ENCODE data around the gene SPDYE1.
"Not testable (repeated sequence)": the region's sequence is repeated elsewhere in the genome, so short reads cannot be mapped to it uniquely, and the experiment has no call there.

Gene SPDYE1

DNA sequence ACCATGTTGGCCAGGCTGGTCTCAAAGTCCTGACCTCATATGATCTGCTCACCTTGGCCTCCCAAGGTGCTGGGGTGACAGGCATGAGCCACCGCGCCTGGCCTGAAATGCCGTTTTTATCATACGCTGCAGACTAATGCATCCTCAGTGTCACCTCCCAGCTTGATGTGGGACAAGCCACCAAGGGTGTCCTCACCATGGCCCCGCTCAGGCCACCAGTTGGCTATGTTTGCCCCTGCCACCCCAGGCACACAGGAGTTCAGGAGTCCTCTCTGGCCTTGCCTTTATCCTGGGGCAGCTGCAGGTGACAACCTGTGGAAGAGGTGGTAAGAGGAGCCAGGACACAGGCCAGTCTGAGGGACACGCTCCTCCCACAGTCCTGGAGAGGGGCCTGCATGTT lies 3.0 kb upstream of the SPDYE1 start:
- DNase-seq = not testable (repeated sequence)

DNA sequence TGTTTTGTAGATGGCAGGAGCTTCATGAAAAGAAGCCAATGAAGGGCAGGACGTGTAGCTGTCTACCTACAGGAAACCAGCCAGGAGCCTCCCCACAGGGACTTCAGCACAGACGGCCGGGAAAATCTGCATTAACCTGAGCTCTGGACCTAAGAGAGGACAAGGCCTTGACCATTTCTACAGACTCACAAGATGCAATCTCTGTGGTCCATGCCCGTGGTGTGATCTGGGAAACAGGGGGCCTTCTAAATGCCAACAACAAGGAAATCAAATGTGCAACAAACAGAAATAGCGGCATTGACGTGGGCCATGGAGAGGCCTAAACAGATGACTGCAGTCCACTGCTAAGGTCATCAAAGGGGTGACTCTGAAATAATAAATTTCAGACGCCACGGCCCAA lies 14.4 kb downstream of the SPDYE1 start:
- not testable (repeated sequence) for DNase-seq

GRCh38 chr7:44015090-44015489 lies 17.4 kb downstream of the SPDYE1 start:
- DNase-seq = not testable (repeated sequence)

- peak; percentile 98 to 100 for DNase-seq
These were observed 21.4 kb downstream of the SPDYE1 start for GRCh38 chr7:44018857-44019807.

- not testable (repeated sequence) for DNase-seq
These were observed 22.1 kb downstream of the SPDYE1 start for GRCh38 chr7:44019825-44020224.

- not testable (repeated sequence) for DNase-seq
These were observed 24.4 kb downstream of the SPDYE1 start for GRCh38 chr7:44022069-44022468.

- DNase-seq = not testable (repeated sequence)
These were observed 25.2 kb downstream of the SPDYE1 start for GRCh38 chr7:44022796-44023467.

GRCh38 chr7:44029433-44029832 lies 31.7 kb downstream of the SPDYE1 start:
- not testable (repeated sequence) for DNase-seq

DNA sequence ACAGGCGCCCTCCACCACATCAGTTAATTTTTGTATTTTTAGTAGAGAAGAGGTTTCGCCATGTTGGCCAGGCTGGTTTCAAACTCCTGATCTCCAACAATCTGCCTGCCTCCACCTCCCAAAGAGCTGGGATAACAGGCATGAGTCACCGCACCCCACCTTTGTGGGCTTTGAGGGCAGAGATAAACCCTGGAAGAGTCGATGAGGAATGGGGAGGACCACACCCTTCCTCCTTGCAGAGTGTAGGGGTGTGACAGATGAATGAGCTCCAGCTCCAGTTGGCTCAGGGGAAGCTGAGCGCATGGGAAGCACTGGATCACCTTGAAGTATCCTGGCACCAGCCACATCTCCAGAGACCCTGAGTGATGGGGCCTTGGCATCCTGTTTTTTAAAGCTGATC lies 32.3 kb downstream of the SPDYE1 start:
- DNase-seq = not testable (repeated sequence)

DNA sequence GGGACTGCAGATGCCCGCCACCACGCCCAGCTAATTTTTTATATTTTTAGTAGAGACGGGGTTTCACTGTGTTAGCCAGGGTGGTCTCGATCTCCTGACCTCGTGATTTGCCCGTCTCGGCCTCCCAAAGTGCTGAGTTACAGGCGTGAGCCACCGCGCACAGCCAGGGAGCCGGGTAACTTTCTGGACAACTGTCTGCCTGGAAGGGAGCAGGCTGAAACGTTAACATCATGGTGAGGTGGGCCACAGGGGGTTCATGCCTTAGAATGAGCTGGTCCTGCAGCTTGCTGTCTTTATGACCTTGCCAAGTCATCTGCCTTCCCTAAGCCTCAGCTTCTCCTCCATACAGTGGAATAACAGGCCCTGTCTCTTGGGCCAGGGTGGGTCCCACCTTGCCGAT lies 33.6 kb downstream of the SPDYE1 start:
- not testable (repeated sequence) for DNase-seq

- DNase-seq = not testable (repeated sequence)
These were observed 34.3 kb downstream of the SPDYE1 start for GRCh38 chr7:44032031-44032430.

DNA sequence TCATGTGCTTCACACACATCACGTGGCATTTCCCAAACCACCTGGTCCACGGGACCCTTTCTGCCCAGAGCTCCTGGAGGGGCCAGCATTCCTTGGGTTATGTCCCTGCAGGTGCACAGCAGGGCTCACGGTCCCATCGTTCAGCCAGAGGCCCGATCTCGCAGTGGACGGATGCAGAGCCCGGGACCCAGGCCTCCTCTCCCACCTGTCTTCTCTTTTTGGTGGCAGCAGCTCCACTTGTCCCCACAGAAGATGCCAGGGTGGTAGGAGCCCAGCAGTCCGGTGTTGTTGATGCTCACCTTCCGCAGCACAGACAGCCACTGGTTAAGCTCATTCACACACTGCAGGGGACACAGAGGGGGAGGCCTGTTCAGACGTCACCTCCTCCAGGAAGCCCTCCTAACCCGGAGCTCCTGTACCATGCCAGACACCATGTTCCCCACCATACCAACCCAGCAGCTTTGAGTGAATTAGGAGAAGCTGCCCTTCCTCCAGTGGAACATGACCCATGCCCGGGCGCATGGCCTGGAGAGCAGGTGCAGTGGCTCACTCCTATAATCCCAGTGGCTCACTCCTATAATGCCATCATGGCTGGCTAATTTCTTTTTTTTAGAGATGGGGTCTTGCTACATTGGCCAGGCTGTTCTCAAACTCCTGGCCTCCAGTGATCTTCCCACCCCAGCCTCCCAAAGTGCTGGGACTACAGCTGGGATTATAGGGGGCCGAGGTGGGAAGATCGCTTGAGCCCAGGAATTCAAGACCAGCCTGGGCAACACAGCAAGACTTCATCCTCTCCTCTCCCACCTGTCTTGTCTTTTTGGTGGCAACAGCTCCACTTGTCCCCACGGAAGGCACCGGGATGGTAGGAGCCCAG lies 36.5 kb downstream of the SPDYE1 start:
- DNase-seq = not testable (repeated sequence)

DNA sequence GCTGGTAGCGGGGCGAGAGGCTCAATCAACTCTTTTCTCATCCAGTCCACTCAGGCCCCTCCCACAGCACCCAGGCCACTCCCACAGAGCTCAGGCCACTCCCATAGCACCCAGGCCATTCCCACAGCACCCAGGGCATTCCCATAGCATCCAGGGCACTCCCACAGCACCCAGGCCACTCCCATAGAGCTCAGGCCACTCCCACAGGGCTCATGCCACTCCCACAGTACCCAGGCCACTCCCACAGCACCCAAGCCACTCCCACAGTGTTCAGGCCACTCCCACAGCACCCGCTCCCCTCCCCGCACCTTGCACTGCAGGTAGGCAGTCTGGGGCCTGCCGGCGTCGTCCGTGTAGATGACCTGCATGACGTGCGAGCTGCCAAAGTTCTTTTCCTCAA lies 38.7 kb downstream of the SPDYE1 start:
- DNase-seq = peak; percentile 46 to 60

DNA sequence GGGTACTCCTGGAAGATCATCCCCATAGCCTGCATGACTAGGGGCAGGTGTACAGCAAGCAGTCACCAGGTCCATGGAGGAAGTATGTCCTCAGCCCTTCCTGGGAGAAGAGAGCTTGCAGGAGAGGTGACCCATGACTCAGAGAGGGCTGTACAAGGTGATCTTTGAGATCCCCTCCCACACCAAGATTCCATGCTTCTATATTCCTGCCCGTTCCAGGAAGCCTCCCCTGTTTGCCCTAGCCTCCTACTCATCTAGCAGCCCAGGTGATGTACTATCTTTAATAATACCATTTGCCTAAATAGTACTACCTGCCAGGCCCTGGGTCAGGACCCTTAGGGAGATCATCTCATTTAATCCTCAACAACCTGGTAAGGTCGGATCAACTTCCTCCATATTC lies 40.3 kb downstream of the SPDYE1 start:
- not testable (repeated sequence) for DNase-seq

GRCh38 chr7:44038553-44038952 lies 40.9 kb downstream of the SPDYE1 start:
- not testable (repeated sequence) for DNase-seq

- peak; percentile 91 to 93 for DNase-seq
These were observed 41.4 kb downstream of the SPDYE1 start for GRCh38 chr7:44038961-44039558.

DNA sequence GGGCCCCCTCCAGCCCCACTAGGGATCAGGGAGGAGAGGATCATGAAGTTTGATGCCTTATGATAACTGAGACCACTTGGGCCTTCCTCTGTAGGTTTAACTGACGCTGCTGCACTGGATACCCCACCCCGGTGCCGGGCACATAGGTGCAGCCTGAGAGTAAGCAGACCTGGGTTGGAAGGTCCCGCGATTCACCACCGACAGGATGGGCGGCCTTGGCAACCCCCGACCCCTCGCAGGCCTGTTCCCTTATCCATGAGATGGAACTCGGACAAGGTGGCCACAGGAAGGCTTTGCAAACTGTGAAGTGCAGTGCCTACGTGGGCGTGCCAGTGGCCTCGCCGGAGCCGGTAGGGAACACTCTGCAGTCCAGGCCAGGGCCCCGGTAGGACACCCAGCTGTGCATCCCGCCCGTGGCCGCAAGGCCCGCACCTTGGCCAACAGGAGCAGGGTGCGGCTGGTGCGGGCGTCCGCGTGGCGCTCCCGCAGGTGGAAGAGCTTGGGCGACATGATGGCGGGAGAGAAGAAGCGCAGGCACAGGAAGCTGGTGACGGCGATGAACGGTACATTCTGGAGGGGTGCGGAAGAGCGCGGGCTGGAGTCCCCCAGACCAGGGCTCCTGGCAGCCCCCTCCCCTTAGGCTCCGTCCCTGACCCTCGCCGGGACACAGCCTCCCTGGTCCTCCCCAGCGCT lies 42.2 kb downstream of the SPDYE1 start:
- DNase-seq = not testable (repeated sequence)

DNA sequence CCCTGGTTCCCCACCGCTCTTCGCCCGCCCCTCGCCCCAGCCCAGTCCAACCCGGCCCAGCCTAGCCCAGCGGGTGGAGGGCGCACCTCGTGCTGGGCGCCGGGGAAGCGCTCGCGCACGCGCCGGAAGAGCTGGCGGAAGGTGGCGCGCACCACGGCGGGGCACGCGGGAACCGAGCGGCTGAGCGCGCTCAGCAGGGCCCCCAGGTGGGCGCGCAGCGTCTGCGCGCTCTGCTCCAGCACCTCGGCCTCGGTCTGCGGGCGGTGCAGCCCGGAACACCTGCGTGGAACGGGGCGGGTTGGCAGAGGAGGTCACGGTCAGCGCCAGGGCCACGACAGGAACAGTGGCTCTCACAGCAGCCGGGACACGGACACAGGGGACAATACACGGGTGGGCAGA lies 42.8 kb downstream of the SPDYE1 start:
- DNase-seq = peak; percentile 77 to 79

DNA sequence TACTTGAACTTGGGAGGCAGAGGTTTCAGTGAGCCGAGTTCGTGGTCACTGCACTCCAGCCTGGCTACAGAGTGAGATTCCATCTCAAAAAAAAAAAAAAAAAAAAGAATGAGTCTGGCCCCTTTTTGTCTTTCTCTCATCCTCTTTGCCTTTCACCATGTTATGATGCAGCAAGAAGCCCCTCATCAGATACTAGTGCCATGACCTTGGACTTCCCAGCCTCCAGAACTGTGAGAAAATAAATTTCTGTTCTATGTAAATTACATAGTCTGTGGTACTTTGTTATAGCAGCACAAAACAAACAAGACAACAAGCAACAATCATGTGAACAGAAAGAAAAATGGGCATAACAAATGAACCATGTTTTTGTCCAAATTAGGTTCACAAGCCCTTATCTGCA lies 44.5 kb downstream of the SPDYE1 start:
- DNase-seq = no peak

- no peak for DNase-seq
These were observed 46.2 kb downstream of the SPDYE1 start for GRCh38 chr7:44043902-44044301.

DNA sequence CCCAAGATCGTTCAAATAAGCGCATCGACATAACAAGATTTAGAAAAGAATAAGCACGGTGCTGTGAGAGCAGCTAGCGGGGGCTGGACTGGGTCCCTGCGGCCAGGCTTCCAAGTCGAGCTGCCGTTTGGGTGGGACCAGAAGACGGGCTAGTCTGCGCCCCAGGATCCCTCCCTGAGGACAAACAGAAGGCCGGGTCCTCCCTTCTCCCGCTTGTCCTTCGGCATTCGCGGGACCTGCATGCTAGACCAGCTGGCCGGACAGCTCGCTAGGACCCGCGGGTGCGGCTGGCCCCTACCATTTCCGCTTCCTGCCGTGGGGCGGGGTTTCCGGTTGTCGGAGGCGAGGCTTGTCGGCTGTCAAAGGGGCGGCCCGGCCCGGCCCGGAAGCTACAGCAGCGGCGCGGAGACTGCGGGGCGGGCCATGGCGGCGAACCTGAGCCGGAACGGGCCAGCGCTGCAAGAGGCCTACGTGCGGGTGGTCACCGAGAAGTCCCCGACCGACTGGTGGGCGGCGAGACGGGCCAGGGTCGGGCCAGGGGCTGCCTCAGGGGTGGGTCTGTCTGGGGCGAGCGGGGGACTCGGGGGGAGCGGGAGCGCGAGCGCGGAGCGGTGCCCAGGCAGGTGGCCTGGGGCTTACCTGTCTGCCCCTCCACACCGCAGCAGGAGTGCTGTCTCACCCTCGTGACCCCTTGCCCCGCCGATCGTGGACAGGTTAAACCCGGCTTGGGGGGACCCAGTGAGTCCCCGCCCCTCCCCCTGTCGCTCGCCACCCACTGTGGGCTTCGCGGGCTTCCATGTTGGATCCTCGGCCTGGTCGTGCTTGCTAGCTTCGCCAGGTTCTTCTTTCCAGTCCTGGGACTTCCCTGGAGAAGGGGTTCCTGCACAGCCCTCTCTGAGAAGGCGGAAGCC lies 46.9 kb downstream of the SPDYE1 start, which contains the start of gene DBNL:
Gene DBNL (plus strand): TSS at position 388 of the 911 bp plus-strand sequence. CDS start 36 bp downstream, at position 424.
- peak; percentile 86 to 88 for DNase-seq
